Limb (tissue), 2 donors: ENCODE measurements around the gene NEIL1.
"Not testable (repeated sequence)": the region's sequence is repeated elsewhere in the genome, so short reads cannot be mapped to it uniquely, and the experiment has no call there.

ENCODE experiments used
- DNase-seq, 2 donors: peaks; one replicate each; pipeline ENCODE4 v3.0.0-alpha.2; 2016; ENCODE audit errors: extremely low spot score in 2 of 2

NEIL1 gene

GRCh38 chr15:75333654-75334419 lies 13.0 kb upstream of the NEIL1 start:
- not testable (repeated sequence) for DNase-seq

- no peak for DNase-seq
These were observed 11.5 kb upstream of the NEIL1 start for GRCh38 chr15:75335313-75335704.

DNA sequence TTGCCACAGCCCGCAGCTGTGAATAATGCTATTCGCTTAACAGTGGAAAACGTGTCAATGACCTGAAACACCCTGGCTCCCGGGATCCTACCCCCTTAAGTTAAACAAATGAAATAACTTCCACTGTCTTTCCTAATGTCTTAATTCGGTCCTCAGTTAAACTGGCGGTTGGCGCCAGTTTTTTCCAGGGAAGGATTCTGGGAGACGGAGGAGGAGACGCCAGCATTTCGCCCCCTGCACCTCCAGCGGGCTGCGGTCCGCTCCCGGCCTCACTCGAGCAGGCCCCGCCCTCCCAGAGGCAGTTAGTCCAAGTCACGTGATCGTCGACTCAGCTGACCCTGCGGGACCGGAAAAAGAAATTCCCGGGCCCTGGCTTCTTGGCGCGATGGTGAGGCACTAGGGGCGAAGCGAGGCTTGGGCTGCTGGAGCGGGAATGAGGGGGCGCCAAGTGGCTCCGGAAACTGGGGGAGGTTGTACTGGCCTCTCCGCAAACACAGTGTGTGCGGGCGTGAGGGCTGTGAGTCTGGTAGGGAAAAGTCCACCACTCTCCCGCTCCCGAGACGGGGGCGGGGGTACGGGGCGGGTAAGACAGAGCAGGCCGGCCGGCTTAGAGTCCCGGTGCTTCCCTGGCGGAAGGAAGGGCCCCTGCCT lies 11.0 kb upstream of the NEIL1 start, which contains the start of gene COMMD4:
Gene COMMD4, plus strand, starts transcription at position 359 of the 651 bp plus-strand sequence. Its CDS starts 27 bp downstream, at position 386.
- peak; percentile 94 to 96 for DNase-seq

DNA sequence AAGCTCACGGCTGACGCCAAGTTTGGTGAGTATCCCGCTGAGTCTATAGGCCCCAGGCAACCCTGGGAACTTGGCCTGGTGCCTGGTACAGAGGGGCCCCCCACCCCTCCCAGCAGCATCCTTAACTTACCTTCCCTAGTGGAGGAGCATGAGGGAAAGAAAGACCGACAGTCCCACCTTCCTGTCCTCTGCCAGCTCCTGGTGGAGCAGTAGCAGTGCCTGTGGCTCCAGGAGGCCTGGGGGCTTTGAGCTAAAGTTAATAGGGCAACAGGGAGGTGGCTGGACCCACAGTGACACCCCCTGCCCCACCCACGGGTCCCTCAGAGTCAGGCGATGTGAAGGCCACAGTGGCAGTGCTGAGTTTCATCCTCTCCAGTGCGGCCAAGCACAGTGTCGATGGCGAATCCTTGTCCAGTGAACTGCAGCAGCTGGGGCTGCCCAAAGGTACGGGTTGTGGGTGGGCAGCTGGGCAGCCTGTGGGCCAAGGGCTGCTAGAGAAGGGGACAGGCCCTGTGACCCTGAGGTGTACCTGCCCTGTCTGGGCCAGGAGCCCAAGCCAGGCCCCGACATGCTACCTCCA lies 8.1 kb upstream of the NEIL1 start:
- DNase-seq = no peak

DNA sequence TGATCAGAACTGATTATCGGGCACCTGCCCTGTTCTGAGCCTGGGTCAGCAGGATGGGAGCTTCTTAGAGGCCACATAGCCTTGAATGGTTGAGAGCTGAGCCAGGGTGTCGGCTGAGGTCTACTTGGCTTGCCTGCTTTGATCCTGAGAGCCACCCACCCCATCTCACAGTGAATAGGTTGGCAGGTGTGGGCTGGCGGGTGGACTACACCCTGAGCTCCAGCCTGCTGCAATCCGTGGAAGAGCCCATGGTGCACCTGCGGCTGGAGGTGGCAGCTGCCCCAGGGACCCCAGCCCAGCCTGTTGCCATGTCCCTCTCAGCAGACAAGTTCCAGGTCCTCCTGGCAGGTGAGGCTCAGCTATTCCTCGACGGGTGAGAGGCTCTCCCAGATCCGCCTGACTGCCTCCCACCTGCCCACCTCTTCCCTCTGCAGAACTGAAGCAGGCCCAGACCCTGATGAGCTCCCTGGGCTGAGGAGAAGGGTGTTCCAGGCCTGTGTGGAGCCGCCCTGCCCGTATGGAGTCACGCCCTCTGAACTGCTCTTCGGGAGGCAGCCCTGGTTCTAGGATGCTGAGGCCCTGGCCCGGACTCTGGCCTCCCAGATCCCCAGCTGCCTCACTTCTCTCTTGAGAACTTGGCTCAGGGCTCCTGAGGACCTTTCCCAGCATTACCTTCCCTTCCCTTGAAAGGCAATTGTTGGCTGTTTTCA lies 7.2 kb upstream of the NEIL1 start:
- no peak for DNase-seq

GRCh38 chr15:75342221-75342620 lies 4.6 kb upstream of the NEIL1 start:
- no peak for DNase-seq

DNA sequence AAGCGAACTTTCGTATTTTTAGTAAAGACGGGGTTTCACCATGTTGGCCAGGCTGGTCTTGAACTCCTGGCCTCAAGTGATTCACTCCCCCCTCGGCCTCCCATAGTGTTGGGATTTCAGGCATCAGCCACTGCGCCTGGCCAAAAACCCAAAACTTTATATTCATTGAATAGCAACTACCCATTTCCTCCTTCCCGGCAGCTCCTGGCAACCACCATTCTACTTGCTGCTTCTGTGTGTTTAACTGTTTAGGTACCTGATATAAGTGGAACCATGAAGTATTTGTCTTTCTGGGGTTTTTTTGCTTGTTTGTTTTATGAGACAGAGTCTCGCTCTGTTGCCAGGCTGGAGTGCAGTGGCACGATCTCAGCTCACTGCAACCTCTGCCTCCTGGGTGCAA lies 2.9 kb upstream of the NEIL1 start:
- DNase-seq = not testable (repeated sequence)

GRCh38 chr15:75347222-75348033 lies 589 bp downstream of the NEIL1 start:
- DNase-seq = peak in 1 of 2 donors; percentile 74

DNA sequence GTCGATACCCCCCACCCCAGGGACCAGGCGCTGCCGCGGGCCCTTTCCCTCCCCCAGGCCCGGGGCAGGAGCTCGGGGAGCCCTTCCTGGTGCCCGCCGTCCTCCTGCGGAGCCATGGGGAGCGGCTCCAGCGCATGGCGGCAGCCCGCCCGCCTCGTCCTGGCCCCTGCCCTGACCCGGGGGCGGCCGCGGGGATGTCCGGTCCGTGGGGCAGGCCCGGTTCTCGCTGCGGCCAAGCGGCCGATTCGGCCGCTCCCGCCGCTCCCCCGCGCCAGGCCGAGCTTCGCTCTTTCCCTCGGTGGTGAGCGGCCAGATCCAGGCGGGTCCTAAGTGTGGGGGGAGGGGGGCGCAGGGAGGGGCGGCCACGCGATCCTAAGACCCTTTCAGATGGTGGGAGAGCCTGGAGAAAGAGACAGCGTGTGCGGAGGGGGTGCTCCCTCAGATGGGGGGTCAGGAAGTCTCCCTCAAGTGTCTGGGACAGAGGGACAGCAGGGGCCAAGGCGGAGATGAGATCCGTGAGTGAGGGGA lies 1.3 kb downstream of the NEIL1 start:
- no peak for DNase-seq

DNA sequence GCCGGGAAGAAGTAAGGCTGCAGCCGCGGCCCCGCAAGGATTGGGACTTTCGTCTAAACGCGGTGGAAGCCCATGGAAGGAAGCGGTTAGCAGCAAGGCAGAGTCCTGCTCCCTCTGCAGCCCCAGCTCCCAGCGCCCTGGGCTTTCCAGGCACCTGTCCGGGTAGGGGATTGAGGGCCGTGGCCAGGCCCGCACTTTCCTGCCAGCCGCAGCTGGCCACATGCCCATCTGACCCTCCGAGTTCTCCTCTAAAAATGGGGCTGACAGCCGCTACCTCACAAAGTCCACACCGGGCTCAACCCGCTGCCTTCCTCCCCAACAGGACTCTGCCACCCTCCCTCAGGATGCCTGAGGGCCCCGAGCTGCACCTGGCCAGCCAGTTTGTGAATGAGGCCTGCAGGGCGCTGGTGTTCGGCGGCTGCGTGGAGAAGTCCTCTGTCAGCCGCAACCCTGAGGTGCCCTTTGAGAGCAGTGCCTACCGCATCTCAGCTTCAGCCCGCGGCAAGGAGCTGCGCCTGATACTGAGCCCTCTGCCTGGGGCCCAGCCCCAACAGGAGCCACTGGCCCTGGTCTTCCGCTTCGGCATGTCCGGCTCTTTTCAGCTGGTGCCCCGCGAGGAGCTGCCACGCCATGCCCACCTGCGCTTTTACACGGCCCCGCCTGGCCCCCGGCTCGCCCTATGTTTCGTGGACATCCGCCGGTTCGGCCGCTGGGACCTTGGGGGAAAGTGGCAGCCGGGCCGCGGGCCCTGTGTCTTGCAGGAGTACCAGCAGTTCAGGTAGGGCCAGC lies 1.9 kb downstream of the NEIL1 start:
- no peak for DNase-seq

DNA sequence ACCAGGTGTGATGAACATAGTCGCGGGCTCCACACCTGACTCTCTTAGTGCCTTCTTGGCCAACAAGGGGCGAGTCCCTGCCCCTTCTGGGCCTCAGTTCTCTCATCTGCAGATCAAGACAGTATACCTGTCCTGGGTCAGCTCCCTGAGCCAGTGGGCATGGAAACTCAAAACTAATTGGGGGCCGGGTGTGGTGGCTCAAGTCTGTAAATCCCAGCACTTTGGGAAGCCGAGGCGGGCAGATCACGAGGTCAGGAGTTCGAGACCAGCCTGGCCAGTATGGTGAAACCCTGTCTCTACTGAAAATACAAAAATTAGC lies 2.5 kb downstream of the NEIL1 start:
- not testable (repeated sequence) for DNase-seq

DNA sequence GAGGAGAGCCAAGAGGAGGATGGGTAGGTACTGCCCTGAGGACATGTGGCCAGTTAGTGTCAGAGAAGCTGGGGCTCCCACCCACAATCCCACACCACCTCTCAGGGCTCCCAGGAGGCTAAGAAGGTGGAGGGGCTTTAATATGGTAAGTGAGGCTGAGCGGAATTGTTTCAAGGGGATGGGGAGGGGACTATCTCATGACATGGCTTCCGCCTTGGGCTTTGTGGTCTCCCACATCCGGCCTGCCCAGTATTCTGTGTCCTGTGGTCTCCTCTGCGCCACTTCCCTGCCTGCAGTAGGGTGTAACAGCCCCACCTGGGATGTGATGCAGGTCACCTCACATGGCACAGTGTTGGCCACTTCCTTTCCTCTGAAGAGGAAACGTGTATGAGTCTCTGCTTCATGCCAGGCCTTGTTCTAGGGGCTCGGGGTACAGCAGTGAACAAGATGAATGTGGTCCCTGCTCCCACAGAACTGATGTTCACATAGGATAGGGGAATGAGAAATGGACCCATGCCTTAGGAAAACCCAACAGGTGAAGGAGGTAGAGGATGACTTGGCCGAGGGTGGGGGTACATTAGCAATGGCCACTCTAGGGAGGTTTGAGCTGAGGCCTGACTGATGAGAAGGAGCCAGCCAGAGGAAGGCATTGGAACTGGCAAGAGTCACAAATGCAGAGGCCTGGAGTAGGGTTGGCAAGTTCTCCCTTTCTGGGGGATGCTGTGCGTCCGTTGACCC lies 3.2 kb downstream of the NEIL1 start:
- DNase-seq = no peak

DNA sequence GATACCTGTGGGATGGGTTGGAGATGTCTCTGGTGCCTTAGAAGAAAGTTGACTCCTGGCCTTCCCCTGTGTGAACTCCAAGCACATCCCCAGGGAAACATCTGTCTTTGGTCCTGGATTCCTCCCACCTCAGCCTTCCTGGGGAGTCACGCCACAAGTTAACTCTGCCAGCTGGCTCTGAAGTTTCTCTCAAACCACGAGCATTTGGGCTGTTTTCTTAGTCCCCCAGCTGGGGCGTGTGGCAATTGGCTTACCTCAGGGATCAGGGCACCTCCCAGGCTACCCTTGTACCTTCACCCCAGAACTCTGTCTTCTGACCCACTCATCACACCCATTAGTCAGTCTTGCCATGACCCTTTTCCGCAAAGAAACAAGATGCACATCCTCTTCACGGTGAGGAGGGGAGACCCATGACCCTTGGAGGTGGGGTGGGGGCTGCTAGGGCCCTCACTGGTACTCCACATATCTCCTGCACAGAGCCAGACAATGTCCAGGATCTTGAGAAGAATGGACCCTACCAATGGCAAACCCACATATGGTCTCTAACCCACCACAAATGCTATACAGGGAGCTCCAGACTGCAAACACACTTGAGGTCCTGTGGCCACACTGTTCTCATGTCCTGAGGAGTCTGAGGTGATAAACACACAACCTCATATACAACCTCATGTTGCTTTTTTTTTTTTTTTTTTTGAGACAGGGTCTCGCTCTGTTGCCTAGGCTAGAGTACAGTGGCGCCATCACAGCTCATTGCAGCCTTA lies 3.9 kb downstream of the NEIL1 start:
- DNase-seq = no peak

DNA sequence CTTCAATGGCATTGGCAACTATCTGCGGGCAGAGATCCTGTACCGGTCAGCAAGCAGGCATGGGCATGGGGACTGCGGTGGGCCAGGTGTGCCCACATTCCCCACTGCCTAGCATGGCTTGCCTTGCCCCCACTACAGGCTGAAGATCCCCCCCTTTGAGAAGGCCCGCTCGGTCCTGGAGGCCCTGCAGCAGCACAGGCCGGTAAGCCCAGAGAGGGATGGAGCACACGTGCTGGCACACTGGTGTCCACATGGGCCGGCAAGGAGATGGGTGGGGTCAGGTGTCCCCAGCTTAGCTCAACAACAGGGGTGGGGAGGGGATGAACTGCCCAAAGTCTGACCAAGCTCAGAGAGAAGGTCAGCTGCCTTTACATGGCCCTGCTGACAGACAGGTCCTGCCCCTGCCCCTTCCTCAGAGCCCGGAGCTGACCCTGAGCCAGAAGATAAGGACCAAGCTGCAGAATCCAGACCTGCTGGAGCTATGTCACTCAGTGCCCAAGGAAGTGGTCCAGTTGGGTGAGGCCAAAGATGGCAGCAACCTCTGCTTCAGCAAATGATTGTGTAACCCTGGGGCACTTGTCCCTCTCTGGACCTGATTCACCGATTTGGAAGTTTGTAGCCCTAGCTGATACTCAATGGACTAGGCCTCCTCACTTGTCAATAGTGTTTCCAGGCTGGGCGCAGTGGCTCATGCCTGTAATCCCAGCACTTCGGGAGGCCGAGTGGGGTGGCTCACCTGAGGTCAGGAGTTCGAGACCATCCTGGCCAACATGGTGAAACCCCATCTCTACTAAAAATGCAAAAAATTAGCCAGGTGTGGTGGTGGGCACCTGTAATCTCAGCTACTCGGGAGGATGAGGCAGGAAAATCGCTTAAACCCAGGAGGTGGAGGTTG lies 5.6 kb downstream of the NEIL1 start:
- DNase-seq = no peak

DNA sequence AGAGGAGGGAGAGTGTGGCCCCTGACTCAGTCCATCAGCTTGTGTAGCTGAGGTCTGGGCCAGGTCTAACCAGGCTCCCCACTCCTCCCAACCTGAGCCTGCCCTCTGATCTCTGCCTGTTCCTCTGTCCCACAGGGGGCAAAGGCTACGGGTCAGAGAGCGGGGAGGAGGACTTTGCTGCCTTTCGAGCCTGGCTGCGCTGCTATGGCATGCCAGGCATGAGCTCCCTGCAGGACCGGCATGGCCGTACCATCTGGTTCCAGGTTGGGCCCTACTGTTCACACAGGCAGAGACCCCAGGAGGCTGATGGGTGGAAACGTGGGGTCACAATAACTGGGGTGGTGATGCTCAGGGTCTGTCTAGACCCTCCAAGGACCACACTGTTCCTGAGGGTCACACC lies 6.8 kb downstream of the NEIL1 start:
- DNase-seq = no peak

DNA sequence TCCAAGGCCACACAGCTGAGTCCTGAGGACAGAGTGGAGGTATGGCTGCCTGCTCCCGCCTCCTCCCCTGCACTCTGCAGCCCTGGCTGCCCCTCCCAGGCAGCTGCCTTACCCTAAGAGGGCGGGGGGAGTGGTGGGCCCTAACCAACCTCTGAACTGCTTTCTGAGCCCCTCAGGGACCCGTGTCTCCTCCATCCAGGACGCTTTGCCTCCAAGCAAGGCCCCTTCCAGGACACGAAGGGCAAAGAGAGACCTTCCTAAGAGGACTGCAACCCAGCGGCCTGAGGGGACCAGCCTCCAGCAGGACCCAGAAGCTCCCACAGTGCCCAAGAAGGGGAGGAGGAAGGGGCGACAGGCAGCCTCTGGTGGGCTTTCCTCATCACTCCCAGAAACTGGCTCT lies 7.6 kb downstream of the NEIL1 start:
- DNase-seq = no peak

DNA sequence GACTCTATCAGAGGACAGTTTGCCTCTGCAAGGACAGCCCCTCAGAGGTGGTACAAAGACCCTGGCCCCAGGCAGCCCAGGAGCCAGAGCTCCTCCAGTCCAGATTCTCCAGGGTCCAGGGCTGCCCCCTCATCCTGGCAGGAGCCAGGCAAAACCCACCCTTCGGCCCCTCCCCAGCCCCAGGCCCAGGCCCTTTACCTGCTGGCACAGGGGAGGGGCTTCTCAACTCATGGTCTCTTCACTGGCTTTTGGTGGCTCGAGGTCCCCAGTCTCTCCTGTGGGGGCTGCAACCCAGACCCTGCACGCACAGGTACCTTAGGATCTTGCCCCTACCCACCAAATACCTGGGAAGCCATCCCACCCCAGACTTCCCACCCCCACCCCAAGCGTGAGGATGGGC lies 8.5 kb downstream of the NEIL1 start:
- no peak for DNase-seq

- DNase-seq = no peak
These were observed 9.2 kb downstream of the NEIL1 start for GRCh38 chr15:75356006-75356405.
